ENCODE results near the gene PDP2.

DNA sequence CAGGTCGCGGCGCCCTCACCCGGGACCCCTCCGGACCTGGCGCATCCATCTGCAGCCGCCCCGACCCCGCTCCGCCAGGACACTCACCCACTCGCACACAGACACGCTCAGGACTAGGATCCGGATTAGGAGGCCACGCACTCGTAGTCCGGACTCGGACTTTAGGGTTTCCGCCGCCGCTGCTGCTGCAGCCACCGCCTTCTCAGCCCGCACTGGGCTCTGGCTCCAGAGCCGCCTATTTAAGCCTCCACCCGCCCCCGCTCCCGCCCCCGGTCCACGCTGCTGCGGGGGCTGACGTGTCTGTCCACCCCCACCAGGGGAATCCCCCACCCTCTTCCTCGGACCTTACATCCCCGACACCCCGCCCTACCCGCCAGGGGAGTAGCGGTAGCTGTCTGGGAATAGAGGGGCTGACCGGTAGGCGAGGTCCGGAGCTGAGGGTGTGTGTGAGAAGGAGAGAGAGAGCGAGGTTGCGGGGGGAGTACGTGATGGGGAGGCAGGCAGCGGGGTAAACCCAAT, 45.1 kb downstream of the PDP2 start, which contains the start of gene RRAD:
- TF ChIP-seq, protein P1, sequence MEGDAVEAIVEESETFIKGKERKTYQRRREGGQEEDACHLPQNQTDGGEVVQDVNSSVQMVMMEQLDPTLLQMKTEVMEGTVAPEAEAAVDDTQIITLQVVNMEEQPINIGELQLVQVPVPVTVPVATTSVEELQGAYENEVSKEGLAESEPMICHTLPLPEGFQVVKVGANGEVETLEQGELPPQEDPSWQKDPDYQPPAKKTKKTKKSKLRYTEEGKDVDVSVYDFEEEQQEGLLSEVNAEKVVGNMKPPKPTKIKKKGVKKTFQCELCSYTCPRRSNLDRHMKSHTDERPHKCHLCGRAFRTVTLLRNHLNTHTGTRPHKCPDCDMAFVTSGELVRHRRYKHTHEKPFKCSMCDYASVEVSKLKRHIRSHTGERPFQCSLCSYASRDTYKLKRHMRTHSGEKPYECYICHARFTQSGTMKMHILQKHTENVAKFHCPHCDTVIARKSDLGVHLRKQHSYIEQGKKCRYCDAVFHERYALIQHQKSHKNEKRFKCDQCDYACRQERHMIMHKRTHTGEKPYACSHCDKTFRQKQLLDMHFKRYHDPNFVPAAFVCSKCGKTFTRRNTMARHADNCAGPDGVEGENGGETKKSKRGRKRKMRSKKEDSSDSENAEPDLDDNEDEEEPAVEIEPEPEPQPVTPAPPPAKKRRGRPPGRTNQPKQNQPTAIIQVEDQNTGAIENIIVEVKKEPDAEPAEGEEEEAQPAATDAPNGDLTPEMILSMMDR (IDR thresholded peaks at IDR 0.05; ENCODE audit: low read depth, low read length) = no peak
- TF ChIP-seq EZH2phosphoT487 (IDR thresholded peaks at IDR 0.05; ENCODE audit: low read depth) = no peak
